ENCODE measurements around the gene URB1.

DNA sequence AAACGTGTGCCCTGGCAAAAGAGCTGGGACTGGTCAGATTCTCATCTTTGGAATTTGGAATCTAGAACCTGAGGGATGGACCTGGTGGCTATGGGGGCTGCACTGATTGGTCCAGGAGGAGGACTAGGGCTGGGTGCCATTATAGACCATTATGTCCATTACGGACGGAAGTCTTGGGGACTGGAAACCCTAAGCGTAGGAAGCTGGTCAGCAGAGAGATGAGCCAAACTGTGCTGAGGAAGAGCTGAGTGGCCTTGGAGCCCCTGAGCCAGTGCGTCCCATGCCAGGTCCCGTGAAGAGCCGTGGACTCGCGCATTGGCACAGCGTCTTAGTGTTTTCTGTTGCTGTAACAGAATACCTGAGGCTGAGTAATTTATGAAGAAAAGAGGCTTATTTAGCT, 84.1 kb downstream of the URB1 start:
- TF ChIP-seq POLR2A (IDR thresholded peaks at IDR 0.05): no peak
- no peak for TF ChIP-seq CTCF (IDR thresholded peaks at IDR 0.05)

All from lower leg skin (tissue), 3 donors.